ENCODE data around the gene EFEMP1. TPM values are rescaled to one million over a fixed set of nuclear protein-coding genes. Genes with fewer than 3 reads are reported as not detected.

EFEMP1 gene
- total and polyA plus RNA-seq, 8 donors = 101 to 346 (median 151) TPM

DNA sequence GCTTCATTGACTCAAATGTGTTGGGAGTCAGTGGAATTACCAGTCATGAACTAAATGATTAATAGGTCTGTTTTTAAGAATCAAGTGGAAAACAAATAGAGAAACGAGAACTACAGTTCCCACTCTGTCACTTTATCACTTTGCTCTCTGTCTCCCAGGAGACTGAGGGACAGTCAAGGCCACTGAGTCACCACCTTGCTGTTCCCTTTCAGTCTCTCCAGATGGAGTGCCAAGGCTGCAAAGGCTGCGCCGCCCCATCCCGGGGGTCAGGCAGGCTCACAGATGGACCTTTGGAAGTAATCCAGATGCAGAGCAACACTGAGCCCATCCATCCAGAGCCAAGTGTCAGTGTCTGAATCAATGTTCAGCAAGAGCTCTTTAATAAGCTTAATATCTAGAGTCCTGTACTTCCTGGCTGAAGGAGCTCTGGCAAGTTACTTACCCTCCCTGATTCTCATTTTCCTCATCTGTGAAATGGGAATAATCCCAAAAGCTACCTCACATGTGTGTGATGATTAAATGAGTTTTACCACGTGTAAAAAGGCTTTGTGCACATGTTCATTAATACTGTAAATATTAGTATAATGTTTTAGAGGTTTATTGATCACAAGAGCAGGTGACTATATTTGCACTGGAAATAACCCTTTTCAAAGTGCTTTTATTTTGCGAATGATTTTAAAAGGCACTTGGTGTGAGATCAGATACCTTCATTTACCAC lies 43.0 kb upstream of the EFEMP1 start:
- no peaks in the 10 kb centered on the region for H3K36me3 ChIP-seq
- no peaks in the 10 kb centered on the region for H3K27me3 ChIP-seq
- H3K4me1 ChIP-seq = no peaks in the 10 kb centered on the region
- peak overlapping the region in 1 of 2 donors; percentile 6 for H3K27ac ChIP-seq
- H3K9me3 ChIP-seq = no peaks in the 10 kb centered on the region
- TF ChIP-seq, protein P1, sequence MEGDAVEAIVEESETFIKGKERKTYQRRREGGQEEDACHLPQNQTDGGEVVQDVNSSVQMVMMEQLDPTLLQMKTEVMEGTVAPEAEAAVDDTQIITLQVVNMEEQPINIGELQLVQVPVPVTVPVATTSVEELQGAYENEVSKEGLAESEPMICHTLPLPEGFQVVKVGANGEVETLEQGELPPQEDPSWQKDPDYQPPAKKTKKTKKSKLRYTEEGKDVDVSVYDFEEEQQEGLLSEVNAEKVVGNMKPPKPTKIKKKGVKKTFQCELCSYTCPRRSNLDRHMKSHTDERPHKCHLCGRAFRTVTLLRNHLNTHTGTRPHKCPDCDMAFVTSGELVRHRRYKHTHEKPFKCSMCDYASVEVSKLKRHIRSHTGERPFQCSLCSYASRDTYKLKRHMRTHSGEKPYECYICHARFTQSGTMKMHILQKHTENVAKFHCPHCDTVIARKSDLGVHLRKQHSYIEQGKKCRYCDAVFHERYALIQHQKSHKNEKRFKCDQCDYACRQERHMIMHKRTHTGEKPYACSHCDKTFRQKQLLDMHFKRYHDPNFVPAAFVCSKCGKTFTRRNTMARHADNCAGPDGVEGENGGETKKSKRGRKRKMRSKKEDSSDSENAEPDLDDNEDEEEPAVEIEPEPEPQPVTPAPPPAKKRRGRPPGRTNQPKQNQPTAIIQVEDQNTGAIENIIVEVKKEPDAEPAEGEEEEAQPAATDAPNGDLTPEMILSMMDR (IDR thresholded peaks at IDR 0.05) = no peak
- intact Hi-C loops (cut with DNase I) = no loop called here
- peak; percentile 70 for ATAC-seq
- no peak overlapping the region for H3K4me3 ChIP-seq
- DNase-seq = peak in 1 of 4 donors; percentile 65

GRCh38 chr2:55965966-55966365 lies 42.4 kb upstream of the EFEMP1 start:
- Histone ChIP-seq H3K4me3 (no peak overlapping the region), H3K27me3 (no peaks in the 10 kb centered on the region), H3K36me3 (no peaks in the 10 kb centered on the region), H3K9me3 (no peaks in the 10 kb centered on the region), H3K27ac (peak overlapping the region in 1 of 2 donors; percentile 6), H3K4me1 (no peaks in the 10 kb centered on the region)
- DNase-seq = no peak
- TF ChIP-seq, protein P1 (IDR thresholded peaks at IDR 0.05) = no peak
- intact Hi-C loops (cut with DNase I) = no loop called here
- peak; percentile 24 for ATAC-seq

DNA sequence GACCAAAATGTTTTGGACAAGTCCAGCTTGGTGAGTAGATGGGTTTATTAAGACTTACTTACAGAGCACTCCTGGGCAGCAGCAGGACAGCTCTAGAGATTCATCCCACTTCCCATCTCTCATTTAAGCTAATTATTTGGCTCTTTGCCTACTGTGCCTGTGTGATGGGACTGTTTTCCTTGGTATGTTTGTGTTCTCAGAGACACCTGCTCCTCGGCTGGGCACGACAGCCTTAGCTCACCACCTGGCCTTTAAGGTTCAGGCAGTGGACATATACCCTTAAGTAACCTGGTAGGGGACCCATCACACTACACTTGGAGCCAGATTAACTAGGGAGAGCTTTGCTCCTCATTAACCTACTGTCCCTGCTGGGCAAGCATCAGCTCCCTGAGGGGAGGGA lies 41.7 kb upstream of the EFEMP1 start:
- TF ChIP-seq, protein P1 (IDR thresholded peaks at IDR 0.05) = no peak
- DNase-seq = no peak
- no peaks in the 10 kb centered on the region for H3K9me3 ChIP-seq
- H3K27ac ChIP-seq = no peak overlapping the region
- no peaks in the 10 kb centered on the region for H3K36me3 ChIP-seq
- intact Hi-C loops (cut with DNase I) = no loop called here
- H3K27me3 ChIP-seq = no peaks in the 10 kb centered on the region
- no peak for ATAC-seq
- H3K4me3 ChIP-seq = no peak overlapping the region
- H3K4me1 ChIP-seq = no peaks in the 10 kb centered on the region

GRCh38 chr2:55962915-55963314 lies 39.3 kb upstream of the EFEMP1 start:
- no peak for DNase-seq
- TF ChIP-seq, protein P1 (IDR thresholded peaks at IDR 0.05) = no peak
- H3K9me3 ChIP-seq = no peaks in the 10 kb centered on the region
- ATAC-seq = no peak
- H3K4me1 ChIP-seq = no peaks in the 10 kb centered on the region
- no peak overlapping the region for H3K27ac ChIP-seq
- intact Hi-C loops (cut with DNase I) = no loop called here
- no peaks in the 10 kb centered on the region for H3K27me3 ChIP-seq
- H3K36me3 ChIP-seq = no peaks in the 10 kb centered on the region
- H3K4me3 ChIP-seq = no peak overlapping the region

DNA sequence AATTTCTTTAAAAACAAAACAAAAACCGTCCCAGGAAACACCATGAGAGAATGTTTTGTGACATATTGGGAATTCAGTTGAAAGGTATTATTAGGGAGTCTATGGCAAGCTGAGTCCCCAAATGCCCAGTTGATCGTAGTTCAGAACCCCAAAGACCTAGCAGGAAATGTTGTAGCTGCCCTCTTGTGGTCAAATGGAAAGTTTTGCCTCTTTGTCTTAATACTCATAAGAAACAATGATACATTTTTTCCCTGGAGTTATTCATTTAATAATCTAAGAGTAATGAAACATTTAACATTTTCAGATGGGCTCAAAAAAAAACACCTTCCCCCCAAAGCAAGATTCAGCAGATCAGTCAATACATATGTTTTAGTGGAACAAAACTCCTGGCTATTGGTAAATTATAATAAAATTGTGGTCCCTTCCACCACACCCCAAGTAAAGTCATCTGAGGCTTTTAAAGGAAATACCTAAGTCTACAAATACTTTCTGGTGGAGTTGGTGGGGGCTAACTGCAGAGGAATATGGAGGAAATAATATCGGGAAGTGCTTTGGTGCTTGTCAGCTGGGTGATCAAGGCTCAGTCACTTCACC lies 37.8 kb upstream of the EFEMP1 start:
- H3K27ac ChIP-seq = no peak overlapping the region
- no peaks in the 10 kb centered on the region for H3K27me3 ChIP-seq
- ATAC-seq (peak; percentile 52), DNase-seq (peak in 1 of 4 donors; percentile 52)
- H3K9me3 ChIP-seq = no peaks in the 10 kb centered on the region
- no peaks in the 10 kb centered on the region for H3K4me1 ChIP-seq
- H3K36me3 ChIP-seq = no peaks in the 10 kb centered on the region
- TF ChIP-seq, protein P1 (IDR thresholded peaks at IDR 0.05) = peak; percentile 24 to 45
- intact Hi-C loops (cut with DNase I) = no loop called here
- no peak overlapping the region for H3K4me3 ChIP-seq

Measured in left lung (tissue), 10 donors.